Glomerular endothelial cell (primary cell): ENCODE measurements around the gene JAKMIP2. TPM values are rescaled to one million over a fixed set of nuclear protein-coding genes. Genes with fewer than 3 reads are reported as not detected.
"Not testable (repeated sequence)": the region's sequence is repeated elsewhere in the genome, so short reads cannot be mapped to it uniquely, and the experiment has no call there.

Source experiments
- DNase-seq: peaks from one replicate; pipeline ENCODE4 v3.0.0-alpha.2; 2011; ENCODE audit warnings: low read depth, low spot score; ENCODE audit errors: extremely low read depth
- total RNA-seq: library from RNA; depleted of rRNA; stranded (reverse); fragments of >200 nt; gene quantifications from 2 replicates; pipeline ENCODE4 v1.2.3, GENCODE V29; 2015

Gene JAKMIP2
- total RNA-seq, 1 donor from 2014 or later = 0.29 TPM

DNA sequence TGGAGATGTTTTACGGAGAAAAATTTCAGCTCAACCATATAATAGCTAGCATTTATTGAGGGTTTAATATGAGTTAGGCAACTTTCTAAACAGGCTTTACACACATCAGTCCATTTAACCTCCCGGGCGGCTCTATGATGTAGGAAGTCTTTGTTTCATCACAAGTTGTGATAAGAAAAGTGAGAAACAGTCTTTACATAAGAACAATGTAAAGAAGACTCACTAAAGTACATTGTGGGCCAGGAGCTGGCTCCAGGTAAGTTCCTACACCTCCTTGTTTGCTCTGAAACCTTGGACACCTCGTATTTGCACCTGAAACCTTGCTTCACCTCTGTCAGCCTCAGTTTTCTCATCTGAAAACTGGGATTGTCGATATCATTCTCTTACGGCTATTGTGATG, 116.1 kb downstream of the JAKMIP2 start:
- no peak for DNase-seq

DNA sequence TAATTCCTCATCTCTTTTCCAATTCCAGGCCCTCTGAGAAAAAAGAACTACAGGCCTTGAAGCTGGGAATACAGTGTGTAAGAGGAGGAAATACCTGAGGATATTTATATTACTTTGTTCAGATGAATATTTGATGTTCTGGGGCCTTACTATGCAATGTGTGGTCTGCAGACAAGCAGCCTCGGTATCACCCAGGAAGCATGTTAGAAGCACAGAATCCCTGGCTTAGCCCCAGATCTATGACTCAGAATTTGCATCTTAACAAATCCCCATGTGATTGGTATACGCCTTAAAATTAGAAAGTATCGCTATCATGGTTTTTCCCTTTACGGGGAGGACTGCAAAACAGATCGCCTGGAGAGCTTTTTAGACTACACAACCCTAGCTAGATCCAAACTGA, 121.0 kb downstream of the JAKMIP2 start:
- no peak for DNase-seq

DNA sequence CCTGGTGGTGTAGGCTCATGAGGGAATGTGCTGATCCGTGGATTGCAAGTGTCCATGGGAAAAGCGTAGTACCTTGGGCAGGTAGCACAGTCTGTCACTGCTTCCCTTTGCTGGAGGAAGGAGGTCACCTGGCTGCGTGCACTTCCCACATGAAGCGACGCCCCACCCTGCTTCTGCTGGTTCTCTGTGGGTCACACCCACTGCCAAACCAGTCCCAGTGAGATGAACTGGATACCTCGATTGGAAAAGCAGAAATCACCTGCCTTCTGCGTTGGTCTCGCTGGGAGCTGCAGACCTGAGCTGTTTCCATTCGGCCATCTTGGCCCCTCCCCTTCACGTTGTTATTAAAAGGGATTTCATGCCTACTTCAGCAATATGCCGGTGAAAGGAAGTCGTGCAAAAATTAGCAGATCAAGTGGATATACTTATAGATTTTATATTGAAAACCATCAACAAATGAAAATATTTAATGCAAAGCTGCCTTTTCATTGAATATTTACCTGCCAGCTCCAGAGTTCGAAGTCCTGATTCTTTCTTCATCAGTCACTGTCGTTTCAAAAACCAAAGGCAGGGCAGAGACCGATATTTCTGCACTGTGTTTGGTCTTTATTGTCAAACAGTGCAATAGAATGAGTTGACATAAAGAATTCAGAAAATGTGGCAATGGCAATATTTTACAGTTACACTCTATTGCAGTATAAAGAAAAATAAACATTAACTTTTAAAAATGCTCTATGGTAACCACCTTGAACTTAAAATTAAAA, 123.2 kb downstream of the JAKMIP2 start:
- DNase-seq = no peak

DNA sequence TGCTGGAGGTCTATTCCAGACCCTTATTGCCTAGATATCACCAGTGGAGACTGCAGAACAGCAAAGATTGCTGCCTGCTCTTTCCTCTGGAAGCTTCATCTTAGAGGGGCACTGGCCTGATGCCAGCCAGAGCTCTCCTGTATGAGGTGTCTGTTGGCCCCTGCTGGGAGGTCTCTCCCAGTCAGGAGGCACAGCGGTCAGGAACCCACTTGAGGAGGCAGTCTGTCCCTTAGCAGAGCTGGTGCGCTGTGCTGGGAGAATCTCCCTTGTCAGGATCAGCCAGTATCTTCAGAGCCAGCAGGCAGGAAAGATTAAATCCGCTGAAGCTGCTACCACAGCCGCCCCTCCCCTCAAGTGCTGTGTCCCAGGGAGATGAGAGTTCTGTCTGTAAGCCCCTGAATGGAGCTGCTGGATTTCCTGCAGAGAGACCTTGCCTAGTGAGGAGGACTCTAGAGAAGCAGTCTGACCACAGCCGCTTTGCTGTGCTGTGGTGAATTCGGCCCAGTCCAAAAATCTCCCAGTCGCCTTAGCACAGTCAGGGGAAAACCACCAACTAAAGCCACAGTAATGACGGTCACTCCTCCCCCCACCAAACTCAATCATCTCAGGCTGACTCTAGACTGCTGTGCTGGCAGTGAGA, 124.1 kb downstream of the JAKMIP2 start:
- no peak for DNase-seq

DNA sequence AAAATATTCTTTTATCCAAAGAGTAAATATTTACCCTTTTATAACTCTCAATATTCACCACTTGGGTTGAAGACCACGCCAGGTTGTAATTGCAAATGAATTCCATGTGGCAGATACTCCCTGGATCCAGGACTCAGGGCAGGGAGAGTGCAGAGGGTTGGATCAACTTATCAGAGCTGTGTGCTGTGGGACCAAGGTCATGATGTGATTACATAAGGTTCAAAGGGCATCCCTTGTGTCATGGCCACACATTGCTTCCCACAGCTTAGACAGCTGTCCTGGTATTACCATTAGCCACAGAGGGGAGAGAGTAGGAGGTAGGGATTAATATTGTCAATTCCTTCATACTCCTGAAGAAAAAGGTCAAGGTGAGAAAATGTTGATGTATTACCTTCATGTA, 133.9 kb downstream of the JAKMIP2 start:
- no peak for DNase-seq

DNA sequence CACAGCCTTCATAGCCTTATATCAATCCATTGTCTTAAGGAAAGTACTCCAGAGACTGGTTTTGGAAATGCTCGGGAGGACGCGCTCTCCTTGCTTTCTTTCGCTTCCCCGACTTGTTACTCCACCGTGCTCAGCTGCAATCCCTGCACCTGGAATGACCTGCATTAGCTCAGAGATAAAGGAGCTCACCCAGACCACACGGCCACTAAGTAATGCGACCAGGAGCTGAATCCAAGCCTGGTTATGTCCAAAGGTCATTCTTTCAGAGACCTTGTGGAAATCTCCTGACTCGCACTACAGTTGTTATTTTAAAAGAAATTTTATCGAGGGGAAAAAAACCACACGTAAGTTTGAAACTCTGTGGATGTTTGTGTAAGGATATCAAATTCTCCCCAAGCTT, 137.3 kb downstream of the JAKMIP2 start:
- DNase-seq = no peak

DNA sequence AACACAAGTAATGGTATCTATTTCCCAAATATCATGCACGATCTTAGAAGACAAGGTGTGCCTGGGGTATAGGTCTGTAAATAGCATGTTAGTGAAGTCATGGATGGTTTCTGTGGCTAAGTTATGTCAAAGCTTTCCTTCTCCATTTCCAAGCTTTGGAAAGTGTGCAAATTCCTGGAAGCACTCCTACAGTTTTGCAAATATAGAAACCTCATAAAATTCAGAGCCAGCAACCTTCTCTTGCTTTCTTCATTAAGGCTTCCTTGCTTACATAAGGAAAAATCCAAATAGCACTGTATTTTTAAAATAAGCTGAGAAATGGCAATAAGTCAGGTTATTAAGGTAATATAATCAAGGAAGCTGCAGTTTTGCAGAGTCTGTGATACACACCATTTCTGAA, 138.1 kb downstream of the JAKMIP2 start:
- DNase-seq = no peak

DNA sequence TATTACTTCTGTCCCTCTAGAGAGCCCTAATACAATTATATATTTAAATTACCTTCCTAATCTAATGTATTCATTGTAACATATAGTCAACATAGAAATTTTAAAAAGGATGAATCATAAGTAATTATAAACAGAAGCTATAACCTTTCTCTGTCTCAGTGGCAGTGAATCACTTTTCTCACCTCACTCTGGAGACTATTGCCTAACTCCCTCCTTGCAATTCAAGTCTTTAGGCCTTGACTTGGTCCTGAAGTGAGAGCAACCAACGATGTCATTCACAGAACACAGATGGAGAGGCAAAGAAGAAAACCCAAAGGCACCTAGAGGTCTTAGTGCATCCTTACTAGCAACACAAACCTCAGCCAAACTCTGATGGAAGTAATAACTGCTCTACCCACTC, 139.4 kb downstream of the JAKMIP2 start:
- DNase-seq = no peak

DNA sequence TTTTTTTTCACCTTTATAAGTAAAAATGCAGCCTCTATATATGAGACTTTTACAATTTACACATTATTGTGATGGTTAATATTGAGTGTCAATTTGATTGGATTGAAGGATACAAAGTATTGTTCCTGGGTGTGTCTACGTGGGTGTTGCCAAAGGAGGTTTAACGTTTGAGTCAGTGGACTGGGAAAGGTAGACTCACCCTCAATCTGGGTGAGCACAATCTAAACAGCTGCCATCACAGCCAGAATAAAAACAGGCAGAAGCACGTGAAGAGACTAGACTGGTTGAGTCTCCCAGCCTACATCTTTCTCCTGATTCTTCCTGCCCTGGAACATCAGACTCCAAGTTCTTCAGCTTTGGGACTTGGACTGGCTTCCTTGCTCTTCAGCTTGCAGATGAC, 139.9 kb downstream of the JAKMIP2 start:
- no peak for DNase-seq

DNA sequence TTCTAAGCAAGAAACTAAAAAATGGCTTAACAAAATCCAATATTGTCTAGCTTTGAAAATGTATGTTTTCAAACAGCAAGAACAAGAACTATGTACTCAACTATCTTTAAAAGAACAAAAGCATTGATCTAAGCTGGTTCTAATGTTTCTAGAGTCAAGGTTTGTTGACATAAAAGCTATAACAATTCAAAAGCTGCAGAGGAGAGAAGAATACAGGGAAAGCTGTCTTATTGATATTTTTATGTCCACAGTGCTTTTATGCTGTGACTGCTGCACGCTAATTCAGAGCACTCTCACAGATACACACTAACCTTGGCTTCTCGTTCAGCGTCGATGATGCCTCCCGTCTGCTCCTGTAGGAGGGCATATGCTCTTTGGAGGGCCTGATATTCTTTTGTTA, 143.2 kb downstream of the JAKMIP2 start:
- no peak for DNase-seq

DNA sequence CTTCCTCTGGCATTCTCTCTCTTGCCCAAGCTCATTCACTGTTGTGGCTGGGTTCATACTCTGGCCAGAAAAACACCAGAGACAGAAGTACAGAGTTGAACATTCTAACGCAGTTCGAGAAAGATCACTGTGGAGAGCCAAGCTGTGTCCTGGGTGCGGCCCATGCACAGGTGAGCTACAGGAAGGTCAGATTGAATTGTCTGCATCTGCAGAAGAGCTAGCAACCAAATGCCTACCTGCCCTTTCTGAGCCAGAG, 145.9 kb downstream of the JAKMIP2 start:
- no peak for DNase-seq

DNA sequence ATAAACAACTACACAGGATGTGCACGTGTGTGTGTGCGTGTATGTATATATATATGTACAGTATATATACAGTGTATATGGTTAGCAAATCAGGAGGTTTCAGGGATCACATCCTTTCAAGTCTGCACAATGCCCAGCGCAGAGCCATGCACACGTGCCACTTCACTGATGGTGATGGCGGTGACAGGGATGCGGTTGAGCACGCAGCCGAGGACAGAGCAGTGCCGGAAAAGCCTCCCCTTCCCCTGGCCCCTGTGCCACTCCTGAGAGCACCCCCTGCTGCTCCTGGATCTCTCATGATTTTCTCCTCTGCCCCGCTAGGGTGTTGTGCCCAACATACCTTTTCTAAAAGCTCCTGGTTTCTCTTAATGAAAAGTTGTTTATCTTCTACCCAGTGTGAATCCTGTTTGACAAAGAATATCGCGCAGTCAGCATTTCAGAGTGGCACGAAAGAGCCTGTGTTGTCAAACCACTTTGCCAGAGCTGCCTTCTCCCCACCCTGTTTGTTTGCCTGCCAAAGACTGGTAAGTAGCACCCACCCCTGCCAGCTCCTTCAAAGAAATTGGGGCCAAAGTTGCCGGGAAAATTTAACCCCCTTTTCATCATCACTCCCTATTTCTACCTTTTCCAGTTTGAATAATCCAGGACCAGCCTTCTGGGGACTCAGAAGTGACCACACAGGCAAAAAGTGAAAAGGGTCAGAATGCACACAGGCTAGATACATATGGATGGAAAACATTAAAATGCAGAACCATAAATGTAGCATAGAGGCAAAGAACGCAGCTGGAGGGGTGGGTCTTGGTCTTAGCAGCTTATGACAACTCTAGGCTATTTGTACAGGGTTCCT, 146.4 kb downstream of the JAKMIP2 start:
- no peak for DNase-seq

DNA sequence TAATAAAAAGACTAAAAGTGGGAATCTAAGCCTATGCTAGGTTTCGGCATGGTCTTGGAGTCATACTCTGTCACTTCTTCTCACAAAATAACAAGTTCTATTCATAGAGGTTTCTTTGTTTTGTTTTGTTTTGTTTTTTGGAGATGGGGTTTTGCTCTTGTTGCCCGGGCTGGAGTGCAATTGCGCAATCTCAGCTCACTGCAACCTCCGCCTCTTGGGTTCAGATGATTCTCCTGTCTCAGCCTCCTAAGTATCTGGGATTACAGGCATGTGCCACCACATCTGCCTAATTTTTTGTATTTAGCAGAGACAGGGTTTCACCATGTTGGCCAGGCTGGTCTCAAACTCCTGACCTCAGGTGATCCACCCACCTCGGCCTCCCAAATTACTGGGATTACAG, 147.1 kb downstream of the JAKMIP2 start:
- not testable (repeated sequence) for DNase-seq

DNA sequence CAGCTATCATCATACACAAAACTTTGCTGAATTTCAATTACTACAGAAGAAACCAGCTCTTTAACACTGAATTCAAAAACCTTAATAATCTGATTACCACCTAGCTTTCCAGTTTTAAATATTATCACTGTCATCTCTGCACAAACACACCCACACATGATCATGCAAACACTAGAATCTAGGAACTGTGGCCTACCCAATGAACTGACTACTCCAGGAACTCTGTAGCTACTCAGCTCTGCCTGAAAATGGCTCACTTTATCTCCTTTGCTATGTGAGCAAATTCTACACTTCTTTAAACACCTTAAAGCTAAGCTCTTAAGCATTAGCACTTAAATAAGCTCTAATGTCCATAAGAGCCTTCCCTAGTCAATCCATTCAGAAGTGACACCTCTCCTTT, 149.4 kb downstream of the JAKMIP2 start:
- no peak for DNase-seq

DNA sequence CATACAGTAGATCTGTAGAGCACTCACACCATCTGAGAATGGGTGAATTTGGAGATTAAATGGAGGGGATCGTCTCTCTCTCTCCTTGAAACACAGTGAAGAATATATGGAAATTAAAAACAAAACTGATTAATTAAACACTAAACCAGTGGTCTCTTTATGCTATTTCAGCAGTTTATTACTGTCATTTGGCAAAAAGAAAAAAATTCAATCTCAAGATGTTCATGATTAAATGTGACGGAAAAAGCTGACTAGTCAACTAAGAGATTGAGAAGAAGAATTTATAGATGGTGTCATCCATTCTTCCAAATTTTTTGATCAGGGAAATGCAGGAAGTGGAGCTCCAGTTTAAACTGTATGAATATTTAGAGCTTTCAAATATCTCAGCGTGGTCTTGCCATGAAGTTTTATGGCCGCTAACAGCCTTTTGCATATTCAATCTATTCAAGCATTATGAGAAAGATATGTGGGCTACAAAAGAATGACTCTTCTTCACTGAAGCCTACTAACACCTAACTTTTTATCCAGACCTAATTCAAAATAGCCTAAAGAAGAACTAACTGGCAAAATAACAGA, 151.0 kb downstream of the JAKMIP2 start:
- DNase-seq = no peak

DNA sequence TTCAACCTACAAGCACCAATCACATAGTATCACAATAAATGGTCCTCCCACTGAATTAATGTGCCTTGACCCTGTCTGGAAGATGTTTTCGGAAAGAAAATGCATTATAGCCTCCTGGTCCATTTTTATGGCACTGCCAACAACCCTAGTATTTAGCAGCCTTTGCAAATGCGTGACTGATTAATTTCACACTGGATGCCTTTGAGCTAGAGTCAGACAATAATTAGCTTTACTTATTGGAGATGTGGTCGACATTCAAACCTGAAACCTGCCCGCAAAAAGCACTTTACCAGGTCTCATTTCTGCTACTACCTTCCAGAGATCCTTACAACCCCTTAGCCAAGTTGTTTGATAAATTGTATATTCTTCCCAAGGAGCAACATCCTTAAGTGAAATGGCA, 153.3 kb downstream of the JAKMIP2 start:
- no peak for DNase-seq

DNA sequence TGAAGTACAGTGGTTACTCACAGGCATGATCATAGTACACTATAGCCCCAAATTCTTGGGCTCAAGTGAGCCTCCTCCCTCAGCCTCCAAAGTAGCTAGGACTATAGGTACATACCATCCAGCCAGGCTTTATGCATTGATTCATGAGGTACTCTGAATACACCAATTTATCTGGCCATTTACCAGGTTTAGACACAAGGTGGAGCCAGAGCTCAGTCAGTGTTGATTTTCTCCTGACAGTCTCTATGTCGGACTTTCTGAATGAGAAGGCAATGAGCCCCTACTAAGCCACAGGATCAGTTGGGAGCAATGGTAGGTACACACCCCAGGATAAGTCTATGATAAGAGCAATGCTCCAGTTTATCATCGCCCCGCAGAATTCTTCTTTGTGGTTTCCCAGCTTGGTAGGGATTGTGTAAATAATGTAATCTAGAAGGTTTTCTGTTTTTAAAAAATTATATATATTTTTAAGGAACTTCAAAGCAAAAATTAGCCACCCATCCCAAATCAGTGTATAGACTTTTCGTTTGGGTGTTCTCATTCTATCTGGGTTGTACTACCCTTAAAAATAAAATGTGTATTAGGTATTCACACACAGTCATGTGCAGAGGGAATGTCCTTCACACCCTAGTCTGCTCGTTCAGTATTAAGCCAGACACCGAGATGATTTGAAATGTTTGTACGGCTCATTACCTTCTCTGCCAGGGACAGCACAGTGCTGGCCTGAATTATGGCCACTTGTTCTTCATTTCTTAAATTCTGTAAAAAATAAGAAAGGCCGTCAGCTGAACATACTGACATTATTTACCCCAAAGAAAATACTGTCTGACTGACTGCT, 154.3 kb downstream of the JAKMIP2 start:
- peak; percentile 31 for DNase-seq

DNA sequence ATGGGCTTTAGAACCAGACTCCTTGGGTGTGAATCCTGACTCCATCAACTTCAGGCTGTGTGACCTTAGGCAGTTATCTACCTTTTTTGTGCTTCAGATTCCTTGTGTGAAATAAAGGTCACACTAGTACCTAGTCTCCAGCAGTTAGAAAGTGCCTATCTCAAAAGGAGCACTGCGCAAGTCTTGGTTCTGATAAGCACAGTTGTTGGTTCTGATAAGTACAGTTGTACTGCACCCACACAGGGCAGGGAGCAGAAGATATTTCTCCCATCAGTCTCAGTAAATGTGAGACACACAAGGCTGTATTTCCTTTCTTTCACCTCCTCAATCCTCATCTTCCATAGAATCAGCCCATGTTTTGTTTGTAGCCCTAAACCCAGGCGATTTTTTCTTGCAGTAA, 156.1 kb downstream of the JAKMIP2 start:
- no peak for DNase-seq

DNA sequence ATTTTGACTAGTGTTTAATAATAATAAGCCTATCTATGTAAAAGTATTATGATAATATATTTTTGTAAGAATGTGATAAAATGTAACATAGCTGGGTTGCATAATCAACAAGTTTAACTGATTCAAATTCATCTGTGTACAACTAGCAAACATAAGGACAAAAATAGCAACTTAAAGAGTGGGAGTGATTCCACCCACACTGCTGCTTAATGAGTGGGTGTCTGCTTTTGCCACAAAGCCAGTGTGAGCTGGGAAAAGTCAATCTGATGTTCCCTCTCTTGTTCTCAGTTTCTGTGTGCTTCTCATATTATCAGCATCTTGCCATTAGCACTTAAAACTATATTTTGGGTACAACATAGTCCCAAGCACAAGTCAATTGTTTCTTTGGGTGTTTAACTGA, 161.5 kb downstream of the JAKMIP2 start:
- no peak for DNase-seq

DNA sequence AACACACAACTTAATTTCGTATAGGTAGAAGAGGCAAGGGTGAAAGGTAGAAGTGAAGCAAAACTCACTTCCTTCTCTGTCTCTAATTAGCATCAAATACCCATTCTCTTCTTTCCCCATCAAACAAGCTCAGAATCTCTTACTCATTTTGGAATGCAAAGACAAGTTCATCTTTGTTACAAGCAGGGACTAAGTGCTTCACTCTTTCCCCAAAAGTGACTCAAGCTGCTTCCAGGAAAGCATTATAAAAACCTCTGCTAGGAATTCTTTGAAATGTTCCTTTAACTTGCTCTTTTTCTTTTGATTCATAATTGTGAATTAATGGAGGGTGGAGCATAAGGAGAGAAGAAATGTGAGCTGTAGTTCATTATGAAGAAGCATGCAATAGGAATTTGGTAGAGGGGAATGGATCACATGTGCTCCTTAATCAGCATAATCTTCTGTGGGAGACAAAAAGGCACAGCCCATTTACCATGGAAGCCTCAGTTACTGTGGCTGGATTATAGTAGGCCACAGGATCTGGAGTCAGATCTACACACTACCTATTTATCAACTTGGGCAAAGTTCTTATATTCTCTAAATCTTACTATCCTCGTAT, 163.1 kb downstream of the JAKMIP2 start:
- no peak for DNase-seq
